Measurements from ENCODE around the gene RMC1.

DNA sequence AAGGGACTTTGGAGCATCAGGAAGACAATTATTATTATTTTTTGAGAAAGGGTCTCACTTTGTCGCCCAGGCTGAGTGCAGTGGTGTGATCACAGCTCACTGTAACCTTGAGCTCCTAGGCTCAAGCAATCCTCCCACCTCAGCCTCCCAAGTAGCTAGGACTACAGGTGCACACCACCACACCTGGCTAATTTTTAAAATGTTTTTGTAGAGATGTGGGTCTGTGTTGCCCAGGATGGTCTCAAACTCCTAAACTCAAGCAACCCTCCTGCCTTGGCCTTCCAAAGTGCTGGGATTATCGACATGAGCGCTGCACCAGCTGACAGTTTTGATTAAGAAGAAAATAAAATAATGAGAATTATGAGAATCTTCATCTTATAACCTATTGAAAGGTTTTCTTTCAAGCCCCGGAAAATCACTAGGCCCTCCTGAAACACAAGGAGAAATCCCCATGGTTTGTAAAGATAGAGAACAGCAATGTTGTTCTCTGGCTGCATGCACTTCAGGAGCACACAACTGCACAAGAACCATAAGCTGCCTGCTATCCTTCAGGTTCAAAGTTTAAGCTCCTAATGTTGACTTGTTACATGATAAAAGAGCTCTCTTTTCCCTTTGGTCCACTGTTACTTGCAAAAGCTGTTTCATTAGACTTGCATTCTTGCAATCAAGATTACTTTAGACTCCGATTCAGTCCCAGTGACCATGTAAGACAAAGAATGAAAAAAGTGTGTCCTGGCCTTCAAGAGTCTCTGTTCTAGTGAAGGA is 66.2 kb downstream of the RMC1 start:
- no peak for TF ChIP-seq POLR2A (IDR thresholded peaks at IDR 0.05; ENCODE audit: borderline replicate concordance, extremely low read depth, insufficient read depth, insufficient read length)
- no peak for TF ChIP-seq POLR2AphosphoS5 (IDR thresholded peaks at IDR 0.05; ENCODE audit: low read depth, low read length)
- TF ChIP-seq, protein P1, sequence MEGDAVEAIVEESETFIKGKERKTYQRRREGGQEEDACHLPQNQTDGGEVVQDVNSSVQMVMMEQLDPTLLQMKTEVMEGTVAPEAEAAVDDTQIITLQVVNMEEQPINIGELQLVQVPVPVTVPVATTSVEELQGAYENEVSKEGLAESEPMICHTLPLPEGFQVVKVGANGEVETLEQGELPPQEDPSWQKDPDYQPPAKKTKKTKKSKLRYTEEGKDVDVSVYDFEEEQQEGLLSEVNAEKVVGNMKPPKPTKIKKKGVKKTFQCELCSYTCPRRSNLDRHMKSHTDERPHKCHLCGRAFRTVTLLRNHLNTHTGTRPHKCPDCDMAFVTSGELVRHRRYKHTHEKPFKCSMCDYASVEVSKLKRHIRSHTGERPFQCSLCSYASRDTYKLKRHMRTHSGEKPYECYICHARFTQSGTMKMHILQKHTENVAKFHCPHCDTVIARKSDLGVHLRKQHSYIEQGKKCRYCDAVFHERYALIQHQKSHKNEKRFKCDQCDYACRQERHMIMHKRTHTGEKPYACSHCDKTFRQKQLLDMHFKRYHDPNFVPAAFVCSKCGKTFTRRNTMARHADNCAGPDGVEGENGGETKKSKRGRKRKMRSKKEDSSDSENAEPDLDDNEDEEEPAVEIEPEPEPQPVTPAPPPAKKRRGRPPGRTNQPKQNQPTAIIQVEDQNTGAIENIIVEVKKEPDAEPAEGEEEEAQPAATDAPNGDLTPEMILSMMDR (IDR thresholded peaks at IDR 0.05 in 2 of 3, conservative IDR thresholded peaks at IDR 0.05 in 1 of 3; ENCODE audit: borderline replicate concordance in 1 of 3, insufficient read depth in 1 of 3, low read depth in 2 of 3, low read length in 2 of 3), result no peak
- TF ChIP-seq, protein P2, sequence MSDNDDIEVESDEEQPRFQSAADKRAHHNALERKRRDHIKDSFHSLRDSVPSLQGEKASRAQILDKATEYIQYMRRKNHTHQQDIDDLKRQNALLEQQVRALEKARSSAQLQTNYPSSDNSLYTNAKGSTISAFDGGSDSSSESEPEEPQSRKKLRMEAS (IDR thresholded peaks at IDR 0.05), result no peak
- no peak for TF ChIP-seq JUND (IDR thresholded peaks at IDR 0.05)
- no peak for TF ChIP-seq EZH2 (IDR thresholded peaks at IDR 0.05)
- TF ChIP-seq SP1 (IDR thresholded peaks at IDR 0.05; ENCODE audit: low read depth), result no peak
- TF ChIP-seq EZH2phosphoT487 (IDR thresholded peaks at IDR 0.05; ENCODE audit: borderline replicate concordance), result no peak
- no peak for TF ChIP-seq RAD21 (IDR thresholded peaks at IDR 0.05; ENCODE audit: low read depth)
- TF ChIP-seq EGR1 (IDR thresholded peaks at IDR 0.05; ENCODE audit: low read depth), result no peak
- no peak for TF ChIP-seq YY1 (IDR thresholded peaks at IDR 0.05; ENCODE audit: extremely low read depth, insufficient replicate concordance, low read depth, low read length)
- no peak for TF ChIP-seq TCF7L2 (IDR thresholded peaks at IDR 0.05; ENCODE audit: borderline replicate concordance, extremely low read depth, insufficient read depth, insufficient read length)
- no peak for TF ChIP-seq CBX3 (IDR thresholded peaks at IDR 0.05; ENCODE audit: low read depth)
- TF ChIP-seq ZNF274 (IDR thresholded peaks at IDR 0.05; ENCODE audit: low read depth, low read length), result no peak

Data from HCT116 (cell line).